GM19035 (cell line): ENCODE results near the gene VSNL1.
A peak's percentile ranks its signal among the peaks of the same experiment; 100 is the strongest.

Experiments used
- ATAC-seq: cut with Tn5 transposase; IDR thresholded peaks from one replicate; pipeline ENCODE4 v1.9.1; 2021; ENCODE audit not compliant: unreplicated experiment

The VSNL1 gene

GRCh38 chr2:17610521-17610920 lies 70.0 kb downstream of the VSNL1 start:
- no peak for ATAC-seq

DNA sequence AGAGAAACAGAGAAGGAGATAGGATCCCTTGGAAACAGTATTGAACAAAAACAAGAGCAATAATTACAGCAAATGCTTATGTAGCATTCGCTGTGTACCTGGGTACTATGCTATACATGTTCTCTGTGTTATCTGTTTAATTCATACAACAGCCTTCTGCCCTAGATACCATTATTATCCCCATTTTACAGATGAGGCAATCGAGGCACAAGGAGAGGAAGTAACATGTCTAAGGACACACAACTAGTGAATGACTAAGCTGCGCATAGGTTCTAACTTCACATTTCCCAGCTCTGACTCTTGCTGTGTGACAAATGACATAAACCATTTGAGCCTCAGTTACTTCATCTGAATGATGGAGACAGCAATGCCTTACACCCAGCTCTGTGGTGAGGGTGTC lies 70.5 kb downstream of the VSNL1 start:
- no peak for ATAC-seq

DNA sequence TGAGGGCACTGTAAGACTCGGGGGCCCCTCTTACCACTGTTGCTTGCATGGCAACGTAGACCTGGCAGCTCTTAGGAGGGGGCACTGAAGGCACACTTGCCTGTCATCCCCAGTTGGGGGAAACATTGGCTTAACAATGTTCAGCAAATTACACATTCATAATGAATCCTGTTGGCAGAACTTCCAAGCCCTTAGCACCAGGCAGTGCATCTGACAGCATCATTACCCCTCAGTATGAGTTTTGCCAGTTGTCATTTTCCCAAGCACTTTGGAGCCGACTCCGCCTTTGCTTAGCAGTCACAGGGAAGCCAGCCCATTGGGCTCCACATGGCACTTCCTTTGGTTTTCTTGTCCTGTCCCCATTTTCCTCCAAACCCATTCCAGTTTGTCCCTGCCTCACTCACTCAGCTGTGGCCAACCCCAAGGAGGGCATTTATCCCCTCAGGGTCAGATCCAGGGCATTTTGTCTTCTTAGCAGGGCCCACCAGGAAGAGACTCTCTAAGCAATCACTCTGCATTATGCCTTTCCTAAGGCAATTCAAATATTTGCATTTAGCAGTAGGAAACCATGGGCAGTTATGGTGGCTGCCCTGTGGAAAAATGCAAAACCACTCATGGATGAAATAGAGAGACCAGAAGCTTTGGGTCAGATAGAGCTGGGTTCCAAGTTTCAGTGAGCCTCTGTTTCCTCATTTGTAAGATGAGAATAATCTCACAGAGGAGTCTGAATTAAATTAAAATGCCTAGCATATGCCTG lies 73.9 kb downstream of the VSNL1 start:
- ATAC-seq: no peak

- no peak for ATAC-seq
Measured at GRCh38 chr2:17615147-17615546, 74.7 kb downstream of the VSNL1 start.

DNA sequence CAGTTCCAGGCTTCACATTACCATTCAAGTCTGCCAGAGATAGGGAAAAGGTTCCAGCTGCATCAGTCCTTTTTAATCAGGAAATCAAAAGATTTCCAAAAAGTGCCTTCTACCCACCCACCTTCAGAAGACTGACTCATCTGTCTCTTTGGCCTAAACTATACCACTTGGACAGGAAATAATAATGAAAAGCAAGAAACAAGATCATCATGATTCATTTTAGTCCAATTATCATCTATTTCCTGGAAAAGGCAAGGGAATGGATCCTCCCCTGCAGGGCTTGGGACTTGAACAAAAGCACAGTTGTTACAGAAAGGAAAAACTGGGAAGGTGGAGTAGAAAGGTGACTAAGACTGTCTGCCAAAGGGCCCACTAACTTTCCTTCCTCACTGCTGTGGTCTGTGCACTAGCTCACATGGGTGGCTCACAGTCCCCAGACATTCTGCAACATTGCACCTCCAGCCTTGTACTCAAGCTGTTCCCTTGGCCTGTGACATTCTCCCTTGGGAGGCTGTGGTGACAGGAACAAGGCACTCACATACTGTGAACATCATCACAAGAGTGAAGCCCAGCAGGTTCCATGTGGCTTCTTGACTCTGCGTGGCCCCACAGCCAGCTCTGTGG lies 75.3 kb downstream of the VSNL1 start:
- no peak for ATAC-seq

GRCh38 chr2:17616405-17616804 lies 75.9 kb downstream of the VSNL1 start:
- ATAC-seq: no peak

GRCh38 chr2:17617516-17617915 lies 77.0 kb downstream of the VSNL1 start:
- ATAC-seq: no peak

GRCh38 chr2:17617955-17618354 lies 77.5 kb downstream of the VSNL1 start:
- ATAC-seq: no peak

DNA sequence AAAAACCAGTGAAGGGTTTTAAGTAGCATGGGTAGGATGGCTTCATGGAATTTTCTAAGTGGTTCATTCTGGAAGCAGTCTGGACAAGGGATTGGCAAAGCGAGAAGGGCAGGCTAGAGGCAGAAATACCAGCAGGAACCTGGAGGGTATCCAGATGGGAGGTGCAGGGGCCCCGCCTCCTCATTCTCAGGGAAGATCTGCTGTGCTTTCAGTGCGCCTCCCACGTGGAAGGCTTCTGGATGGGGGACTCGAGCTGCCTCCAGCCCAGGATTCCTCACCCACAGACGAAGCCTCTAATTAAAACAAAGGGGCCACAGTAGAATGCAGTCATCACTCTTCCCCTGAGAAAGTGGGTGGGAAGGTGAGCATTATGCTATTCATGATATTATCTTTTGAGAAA lies 79.8 kb downstream of the VSNL1 start:
- ATAC-seq: no peak

DNA sequence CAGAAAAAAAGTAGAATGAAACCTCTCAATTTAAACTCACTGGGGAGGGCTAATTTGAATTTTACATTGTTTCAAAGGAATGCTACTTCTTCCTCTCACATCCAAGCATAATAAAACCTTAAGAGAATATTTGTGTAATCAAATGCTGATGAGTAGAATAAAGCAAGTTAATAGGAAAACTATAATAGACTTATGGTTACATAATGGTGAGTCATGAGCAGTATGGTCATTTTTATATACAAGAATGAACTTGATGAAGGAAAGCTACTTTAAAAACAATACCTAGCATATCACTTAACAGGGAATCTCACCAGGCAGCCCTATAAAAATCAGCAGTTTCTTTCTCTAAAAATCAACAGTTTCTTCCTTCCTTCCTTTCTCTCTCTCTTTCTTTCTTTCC lies 80.3 kb downstream of the VSNL1 start:
- ATAC-seq: no peak

DNA sequence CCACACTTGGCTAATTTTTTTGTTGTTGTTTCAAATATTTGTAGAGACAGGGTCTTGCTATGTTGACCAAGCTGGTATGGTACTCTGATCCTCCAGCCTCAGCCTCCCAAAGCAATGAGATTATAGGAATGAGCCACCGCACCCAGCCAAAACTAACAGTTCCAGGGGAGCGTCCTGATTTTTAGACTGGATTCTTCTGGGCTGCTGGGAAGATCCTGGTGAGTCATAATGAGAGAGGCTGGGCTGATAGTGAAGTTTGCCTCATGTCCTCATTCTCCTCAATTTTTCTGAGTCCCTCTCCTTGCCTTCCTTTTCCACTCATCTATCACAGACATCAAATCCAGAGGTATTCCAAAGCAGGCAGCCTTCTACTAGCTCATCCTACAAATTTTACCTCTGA lies 81.3 kb downstream of the VSNL1 start:
- ATAC-seq: no peak

DNA sequence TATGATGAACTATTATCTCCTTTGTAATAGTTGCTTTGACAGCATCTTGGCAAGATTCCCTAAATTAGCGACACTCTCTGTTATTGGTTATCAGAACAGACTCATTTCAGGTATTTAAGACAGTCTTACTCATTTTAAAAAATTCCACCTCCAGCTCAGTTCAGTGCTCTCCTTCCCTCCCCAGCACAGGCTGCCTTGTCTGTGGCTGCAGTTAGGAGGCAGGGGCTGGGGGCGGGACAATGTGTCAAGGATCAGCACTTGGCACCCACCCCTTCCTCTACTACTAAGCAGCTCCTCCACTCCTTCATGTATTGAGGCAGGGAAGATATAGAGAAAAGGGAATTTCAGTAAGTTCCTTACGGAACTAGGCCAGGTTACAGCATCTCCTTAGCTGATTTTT lies 85.0 kb downstream of the VSNL1 start:
- ATAC-seq: no peak

DNA sequence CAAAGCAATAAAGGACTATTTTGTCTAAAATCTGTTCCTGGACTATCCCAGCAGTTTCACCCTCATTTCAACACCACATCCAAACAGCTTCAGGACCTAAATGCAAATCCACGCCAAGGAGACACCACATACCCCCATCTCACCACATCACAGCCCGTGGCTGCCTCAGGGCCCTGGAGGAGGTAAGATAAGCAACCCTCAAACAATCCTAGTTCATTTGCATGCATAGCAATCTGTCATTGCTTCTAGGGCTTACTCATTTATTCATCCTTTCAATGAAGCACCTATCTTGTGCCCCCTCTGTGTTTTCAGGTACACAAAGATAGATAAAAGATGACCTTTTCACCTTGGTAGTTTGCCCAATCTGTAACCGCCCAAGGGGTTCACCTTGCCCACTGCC lies 86.5 kb downstream of the VSNL1 start:
- ATAC-seq: no peak

DNA sequence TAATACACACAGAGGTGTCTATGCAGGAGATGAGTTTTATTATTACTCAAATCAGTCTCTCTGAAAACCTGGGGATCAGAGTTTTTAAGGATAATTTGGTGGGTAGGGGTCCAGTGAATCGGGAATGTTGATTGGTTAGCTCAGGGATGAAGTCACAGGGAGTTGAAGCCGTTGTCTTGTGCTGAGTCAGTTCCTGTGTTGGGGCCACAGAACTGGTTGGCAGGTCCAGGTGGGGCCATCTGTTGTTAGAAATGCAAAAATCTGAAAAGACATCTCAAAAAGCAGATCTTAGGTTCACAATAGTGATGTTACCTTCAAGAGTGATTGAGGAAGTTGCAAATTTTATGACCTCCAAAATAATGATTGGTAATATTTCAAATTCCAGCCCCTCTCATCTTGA lies 86.9 kb downstream of the VSNL1 start:
- no peak for ATAC-seq

GRCh38 chr2:17628349-17629261 lies 88.1 kb downstream of the VSNL1 start:
- no peak for ATAC-seq

DNA sequence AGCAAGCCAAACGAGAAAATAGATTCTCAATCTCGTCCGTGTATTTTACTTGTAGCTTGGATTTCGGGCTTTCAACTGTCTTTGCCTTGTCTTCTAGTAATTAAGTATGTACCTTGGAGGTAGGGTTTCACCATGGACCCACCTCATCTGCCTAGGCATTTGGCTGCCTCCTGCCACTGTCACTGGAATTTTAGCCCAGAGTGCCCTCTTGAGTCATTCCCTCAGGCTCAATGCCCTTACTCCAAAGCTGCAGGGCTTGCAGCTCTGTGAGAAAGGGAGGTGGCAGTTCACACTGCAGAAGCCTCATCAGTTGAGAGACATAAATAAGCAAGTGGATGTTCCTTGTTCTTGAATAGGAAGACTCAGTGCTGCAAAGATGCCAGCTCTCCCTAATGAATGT lies 89.6 kb downstream of the VSNL1 start:
- no peak for ATAC-seq

- ATAC-seq: no peak
Measured at GRCh38 chr2:17634997-17635396, 94.5 kb downstream of the VSNL1 start.

GRCh38 chr2:17636257-17636656 lies 95.8 kb downstream of the VSNL1 start:
- no peak for ATAC-seq

DNA sequence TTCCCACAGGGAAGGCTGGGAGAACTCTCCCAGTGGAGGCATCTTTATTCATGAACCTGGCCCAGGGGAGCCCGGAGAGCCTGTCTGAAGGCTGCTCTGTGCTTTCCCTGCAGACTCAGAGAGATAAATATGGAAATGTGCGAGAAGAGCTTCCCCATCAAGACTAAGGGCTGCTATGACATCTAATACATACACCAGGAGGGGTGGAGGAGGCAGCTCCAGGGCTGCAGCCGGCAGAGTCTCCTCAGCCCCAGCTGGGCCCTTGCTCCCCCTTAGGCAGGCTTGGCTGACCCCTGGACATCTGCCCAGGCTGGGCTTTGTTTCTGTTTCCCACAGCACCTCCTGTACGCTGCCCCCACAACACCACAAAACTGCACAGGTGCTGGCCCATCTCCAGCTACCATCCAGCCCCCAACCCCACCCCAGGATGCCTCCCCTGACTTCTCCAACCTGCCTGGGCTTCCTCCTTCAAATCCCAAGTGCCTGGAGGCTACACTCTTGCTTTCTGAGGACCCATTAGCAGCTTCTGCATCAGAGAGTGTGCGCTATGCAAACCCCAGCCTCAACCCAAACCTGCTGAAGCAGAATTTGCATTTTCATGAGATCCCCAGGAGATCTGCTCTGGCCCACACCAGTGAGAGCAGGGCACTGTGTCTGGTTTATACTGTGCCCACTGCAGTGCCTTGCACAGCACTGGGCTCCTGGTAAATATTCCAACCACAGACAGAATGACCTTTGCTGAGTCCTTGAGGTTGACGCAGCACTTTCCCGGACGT lies 96.8 kb downstream of the VSNL1 start:
- peak; percentile 56 for ATAC-seq

- ATAC-seq: no peak
Measured at GRCh38 chr2:17638196-17638743, 97.8 kb downstream of the VSNL1 start.

GRCh38 chr2:17640406-17640805 lies 99.9 kb downstream of the VSNL1 start:
- ATAC-seq: no peak
